ENCODE results near the gene PDF. TPM values are rescaled to one million over a fixed set of nuclear protein-coding genes. Genes with fewer than 3 reads are reported as not detected.

PDF gene
- total RNA-seq, 1 donor from 2014 or later: 49.9 TPM

DNA sequence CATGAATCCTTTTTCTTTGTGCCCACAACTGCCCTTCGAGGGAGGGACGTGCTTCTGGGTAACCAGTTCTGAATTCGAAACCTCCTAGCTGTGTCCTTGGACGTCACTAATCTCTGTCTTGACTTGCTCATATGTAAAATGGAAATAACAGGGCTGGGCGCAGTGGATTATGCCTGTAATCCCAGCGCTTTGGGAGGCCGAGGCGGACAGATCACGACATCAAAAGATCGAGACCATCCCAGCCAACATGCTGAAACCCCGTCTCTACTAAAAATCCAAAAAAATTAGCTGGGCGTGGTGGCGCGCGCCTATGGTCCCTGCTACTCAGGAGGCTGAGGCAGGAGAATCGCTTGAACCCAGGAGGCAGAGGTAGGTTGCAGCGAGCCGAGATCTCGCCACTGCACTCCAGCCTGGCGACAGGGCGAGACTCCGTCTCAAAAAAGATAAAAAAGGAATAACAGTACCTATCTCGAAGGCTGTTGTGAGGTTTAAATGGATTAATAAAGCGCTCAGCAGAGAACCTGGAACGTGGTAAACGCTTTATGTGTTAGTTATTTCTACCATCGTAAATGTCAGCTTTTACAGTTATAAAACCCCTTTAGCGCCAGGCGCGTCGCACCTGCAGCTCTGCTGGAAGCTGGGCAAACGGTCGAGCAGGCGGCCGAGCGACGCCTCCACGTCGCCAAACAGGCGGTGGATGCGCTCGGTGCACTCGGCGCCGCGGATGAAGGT, 8.3 kb upstream of the PDF start:
- Histone ChIP-seq H3K36me3 (peaks cover 29 to 30% of the 10 kb centered on the region in 2 donors), H3K9me3 (no peaks in the 10 kb centered on the region), H3K27ac (peak overlapping the region; percentile 88 to 91), H3K4me1 (peaks cover 12 to 23% of the 10 kb centered on the region in 2 donors), H3K4me3 (peak overlapping the region; percentile 93 to 95), H3K27me3 (no peaks in the 10 kb centered on the region)
- DNase-seq (ENCODE audit: low spot score in 2 of 2): no peak
- no peak for TF ChIP-seq CTCF (IDR thresholded peaks at IDR 0.05)
- intact Hi-C loops (cut with DNase I): loop anchor here (1.0 to 10.0 kb wide), 3 partner anchors 8 to 1494 kb away; partner anchors contain the start of genes CENPT, NUTF2, PDF and THAP11

DNA sequence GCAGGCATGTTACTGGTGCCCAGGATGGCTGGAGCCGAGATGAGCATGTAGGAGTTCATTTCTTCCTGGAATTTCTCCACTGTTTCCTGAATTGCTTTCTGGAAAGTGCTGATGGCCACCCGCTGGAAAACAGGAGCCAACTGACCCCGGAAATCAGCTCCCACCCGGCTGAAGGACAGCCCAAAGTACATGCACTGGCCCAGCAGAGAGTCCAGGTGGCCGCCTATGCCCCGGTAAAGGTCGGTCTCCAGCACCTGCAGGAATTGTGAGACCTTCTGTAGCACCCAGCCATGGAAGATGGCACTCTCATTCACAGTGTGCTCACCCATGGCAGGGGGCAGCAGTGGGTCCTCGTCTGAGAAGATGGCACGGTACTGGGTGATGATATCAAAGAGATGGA, 4.3 kb upstream of the PDF start:
- no peak for TF ChIP-seq CTCF (IDR thresholded peaks at IDR 0.05)
- no peak overlapping the region for H3K4me3 ChIP-seq
- H3K27me3 ChIP-seq: no peaks in the 10 kb centered on the region
- H3K36me3 ChIP-seq: peaks cover 34 to 50% of the 10 kb centered on the region in 2 donors
- no peaks in the 10 kb centered on the region for H3K9me3 ChIP-seq
- H3K4me1 ChIP-seq: peaks cover 7 to 18% of the 10 kb centered on the region in 2 donors
- no peak overlapping the region for H3K27ac ChIP-seq
- no peak for DNase-seq (ENCODE audit: low spot score in 2 of 2)
- intact Hi-C loops (cut with DNase I): loop anchor here (10.0 kb wide), 1 partner anchor 1490 kb away; the partner anchor contains the start of genes CENPT, NUTF2 and THAP11

- Histone ChIP-seq H3K4me3 (peak overlapping the region; percentile 73 to 80), H3K27me3 (no peaks in the 10 kb centered on the region), H3K4me1 (peaks cover 4 to 12% of the 10 kb centered on the region in 2 donors), H3K9me3 (no peaks in the 10 kb centered on the region), H3K27ac (peak overlapping the region in 1 of 2 donors; percentile 29), H3K36me3 (peaks cover 23 to 42% of the 10 kb centered on the region in 2 donors)
- peak in 1 of 2 donors; percentile 63 for DNase-seq (ENCODE audit: low spot score in 2 of 2)
- intact Hi-C loops (cut with DNase I): loop anchor here (1.0 to 10.0 kb wide), 4 partner anchors 10 to 1485 kb away; partner anchors contain the start of genes CENPT, COG8, NIP7 and NUTF2
- no peak for TF ChIP-seq CTCF (IDR thresholded peaks at IDR 0.05)
Measured at GRCh38 chr16:69329369-69330285, 761 bp downstream of the PDF start.

DNA sequence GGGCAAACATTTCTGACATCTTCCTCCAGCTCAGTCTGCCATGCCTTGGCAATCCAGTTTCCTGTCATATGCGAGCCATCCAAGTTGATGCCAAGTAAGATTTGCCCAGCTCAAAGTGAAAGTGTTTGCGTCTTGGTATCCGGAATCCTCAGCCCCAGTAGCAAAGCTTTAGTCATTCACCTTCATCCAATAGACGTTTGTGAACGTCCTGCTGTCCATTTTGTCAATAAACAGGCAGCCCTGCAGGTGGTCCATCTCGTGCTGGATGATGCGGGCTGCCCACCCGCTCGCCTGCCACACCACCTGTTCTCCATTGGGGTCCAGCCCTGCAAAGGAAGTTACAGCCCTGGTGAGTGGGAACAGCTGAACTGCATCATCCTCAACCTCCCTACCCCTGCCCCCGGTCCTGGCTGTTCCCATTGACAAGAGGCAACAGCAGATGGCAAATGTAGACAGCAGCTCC, 1.5 kb downstream of the PDF start:
- intact Hi-C loops (cut with DNase I): no loop called here
- Histone ChIP-seq H3K27me3 (no peaks in the 10 kb centered on the region), H3K4me3 (peak overlapping the region; percentile 73 to 80), H3K4me1 (peaks cover 4 to 12% of the 10 kb centered on the region in 2 donors), H3K9me3 (no peaks in the 10 kb centered on the region), H3K36me3 (peaks cover 19 to 41% of the 10 kb centered on the region in 2 donors), H3K27ac (no peak overlapping the region)
- no peak for DNase-seq (ENCODE audit: low spot score in 2 of 2)
- TF ChIP-seq CTCF (IDR thresholded peaks at IDR 0.05): no peak

- peak in 1 of 2 donors; percentile 41 for DNase-seq (ENCODE audit: low spot score in 2 of 2)
- intact Hi-C loops (cut with DNase I): no loop called here
- no peak for TF ChIP-seq CTCF (IDR thresholded peaks at IDR 0.05)
- H3K9me3 ChIP-seq: no peaks in the 10 kb centered on the region
- H3K27me3 ChIP-seq: no peaks in the 10 kb centered on the region
- H3K27ac ChIP-seq: no peak overlapping the region
- H3K36me3 ChIP-seq: peaks cover 29 to 42% of the 10 kb centered on the region in 2 donors
- no peak overlapping the region for H3K4me3 ChIP-seq
- peaks cover 4 to 12% of the 10 kb centered on the region in 2 donors for H3K4me1 ChIP-seq
Measured at GRCh38 chr16:69327585-69328310, 2.6 kb downstream of the PDF start.
